H1 (cell line): ENCODE data around the gene ATG2B. TPM values are rescaled to one million over a fixed set of nuclear protein-coding genes. Genes with fewer than 3 reads are reported as not detected.

Experiments
- EGR1 ChIP-seq: IDR thresholded peaks from 2 replicates; pipeline ENCODE4 v1.6.1; 2011; ENCODE audit warnings: low read depth, low read length, borderline replicate concordance
- RFX5 ChIP-seq: IDR thresholded peaks from 2 replicates; pipeline ENCODE4 v1.6.1; 2011; ENCODE audit warnings: low read depth, low read length, improper control_type of control experiment, borderline replicate concordance
- polyA plus RNA-seq, 7 experiments: library from polyadenylated mRNA; depleted of rRNA in 3 of 7; stranded (reverse) in 5 of 7; unstranded in 2 of 7; fragments of >200 nt in 5 of 7; fragments of 200-250 nt in 2 of 7; gene quantifications; 1 replicate in 5 of 7; 2 replicates in 1 of 7; 4 replicates in 1 of 7; pipeline versions ENCODE4 v1.2.1 to v1.2.3, GENCODE V29; 2011 to 2013; ENCODE audit warnings: missing spikeins in 2 of 7, mixed read lengths in 2 of 7
- total RNA-seq: library from RNA; stranded (reverse); fragmentation: NEBNext Ultra II Directional; extraction: Animal tissue kit (Norgen Biotek cat#: 25700); gene quantifications from 2 replicates; pipeline ENCODE4 v1.2.1, GENCODE V29; 2021

ATG2B gene
- total and polyA plus RNA-seq, 2 of the 8 experiments (the other 6 are each of a cell fraction or from before 2014, with no cell fraction given), result 4.6 to 14.4 TPM

GRCh38 chr14:96256407-96256806 is 106.7 kb downstream of the ATG2B start (continued):
- TF ChIP-seq RFX5, result no peak
- TF ChIP-seq EGR1, result no peak
